Peyer's patch (tissue), 4 donors: ENCODE results near the gene CD177.

Experiments used
- CTCF ChIP-seq, 6 experiments: fragments of 450-650 bp in 4 of 6; fragments of 200-600 bp in 2 of 6; sonication (generic) in 1 of 6; IDR thresholded peaks; one replicate each; pipeline ENCODE4 v1.5.1; 2017 to 2019; ENCODE audit warnings: antibody characterized with exemption in 6 of 6, mild to moderate bottlenecking in 3 of 6, moderate library complexity in 1 of 6
- POLR2A ChIP-seq, 2 donors: fragments of 450-650 bp; IDR thresholded peaks; one replicate each; pipeline ENCODE4 v1.5.1; 2017; ENCODE audit warnings: antibody characterized with exemption in 2 of 2, mild to moderate bottlenecking in 2 of 2, moderate library complexity in 2 of 2

- no peak for TF ChIP-seq CTCF (IDR thresholded peaks at IDR 0.05)
- no peak for TF ChIP-seq POLR2A (IDR thresholded peaks at IDR 0.05)
Observed at GRCh38 chr19:43329989-43330388, 23.5 kb upstream of the CD177 start.
